NCI-H2081 (cell line): ENCODE measurements around the gene LRMDA.

Experiments
- DNase-seq, 2 experiments: peaks; one replicate each; lab custom pipeline; 2025; lab: John Stamatoyannopoulos, UW

LRMDA gene

DNA sequence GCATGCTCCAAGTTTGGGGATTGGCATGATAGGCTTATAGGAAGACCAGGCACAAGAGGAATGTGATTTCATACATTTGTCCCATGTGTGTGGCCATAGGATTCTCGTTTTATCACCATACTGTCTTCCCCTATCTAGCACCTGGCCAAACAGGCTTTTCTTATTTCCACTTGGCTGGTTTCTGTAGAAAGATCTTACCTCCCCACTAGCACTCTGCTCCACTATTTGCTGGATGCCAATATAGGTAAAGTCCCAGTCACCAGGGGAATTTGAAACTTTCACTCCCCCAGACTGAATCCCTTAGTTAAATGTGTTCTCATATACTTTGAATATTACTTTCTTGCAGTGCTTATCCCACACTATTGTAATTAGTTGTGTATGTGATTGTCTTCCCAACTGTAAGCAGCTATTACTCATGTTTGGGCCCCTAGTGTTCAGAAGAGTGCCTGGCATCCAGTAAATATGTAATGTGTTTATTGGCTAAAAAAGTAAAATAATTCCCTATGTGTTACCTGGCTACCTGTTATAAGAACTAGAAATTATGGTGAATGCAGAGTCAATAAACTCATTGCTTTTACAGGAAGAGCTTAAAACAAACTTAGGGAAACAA is 109.0 kb downstream of the LRMDA start:
- DNase-seq = no peak

- no peak for DNase-seq
These were observed 109.6 kb downstream of the LRMDA start for GRCh38 chr10:75540981-75541380.

DNA sequence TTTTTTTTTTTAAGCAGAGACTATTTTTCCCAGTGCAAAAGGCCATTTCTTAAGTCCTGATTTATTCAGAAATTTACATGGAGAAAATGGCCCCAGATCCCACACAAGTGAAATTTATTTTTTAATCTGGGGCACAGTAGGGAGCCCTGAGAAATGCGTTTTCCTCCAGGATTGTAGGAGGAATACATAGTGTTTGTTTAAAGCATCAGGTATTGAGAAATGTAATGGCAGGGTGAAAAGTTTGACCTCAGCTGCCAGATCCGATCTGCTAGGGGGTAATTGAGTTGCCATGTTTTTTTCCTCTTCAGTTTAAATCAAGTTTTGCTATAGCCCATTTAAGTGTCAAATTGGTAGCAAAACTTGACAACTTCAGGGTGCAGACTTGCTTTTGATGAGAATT is 110.0 kb downstream of the LRMDA start:
- DNase-seq = no peak

DNA sequence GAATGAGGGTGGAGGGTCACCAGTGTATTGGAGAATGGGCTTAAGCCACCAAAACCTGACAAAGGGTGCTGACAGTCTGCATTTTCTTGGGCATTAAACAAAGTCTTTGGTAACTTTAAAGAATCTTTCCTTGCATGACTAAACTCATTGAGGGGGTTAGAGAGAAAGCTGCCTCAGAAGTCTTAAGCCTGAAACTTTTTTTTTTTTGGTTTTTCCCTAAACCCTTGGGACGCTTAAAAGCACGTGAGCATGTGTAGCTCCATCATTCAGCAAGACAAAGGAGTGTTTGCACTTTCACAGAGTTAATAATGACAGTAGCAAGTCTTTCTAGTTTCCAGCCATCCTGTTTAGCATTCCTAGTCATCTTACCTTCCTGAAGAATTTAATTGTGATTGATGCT is 110.7 kb downstream of the LRMDA start:
- DNase-seq = no peak

DNA sequence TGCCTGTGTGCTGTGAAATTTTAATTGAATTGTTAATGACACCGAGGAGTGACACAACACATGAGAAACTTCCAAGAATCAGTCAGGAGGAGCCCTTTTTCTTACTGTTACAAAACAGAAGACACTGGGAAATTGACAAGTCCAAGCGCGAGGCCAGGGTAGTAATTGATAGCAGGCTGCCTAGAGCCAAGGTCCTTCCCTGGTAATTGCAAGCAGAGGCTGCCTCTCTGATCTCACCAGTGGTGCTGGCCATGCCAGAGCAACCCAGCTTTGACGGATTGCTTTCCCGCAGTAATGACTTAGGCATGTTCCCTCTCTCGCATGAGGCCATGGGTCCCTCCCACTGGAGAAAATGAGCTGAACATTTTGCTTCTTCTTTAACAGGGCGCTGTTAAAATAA is 111.5 kb downstream of the LRMDA start:
- DNase-seq = no peak

DNA sequence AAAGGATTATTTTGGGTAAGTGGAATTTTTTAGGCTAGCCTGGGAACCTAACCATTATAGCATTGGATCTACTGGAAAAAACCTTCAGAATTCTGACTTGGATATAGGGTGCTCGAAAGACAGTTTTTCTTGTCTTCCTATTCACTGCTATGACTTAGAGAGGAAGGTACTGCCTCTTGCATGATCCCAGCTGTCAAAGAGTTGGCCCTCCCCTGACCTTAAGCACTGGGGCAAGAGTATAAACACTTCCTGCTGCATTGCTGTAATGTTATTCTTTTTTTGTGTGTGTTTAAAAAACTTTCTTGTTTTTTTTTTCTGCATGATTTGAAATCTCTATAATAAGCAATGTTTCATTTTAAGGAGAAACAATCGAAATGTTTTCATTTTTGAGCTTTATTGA is 113.0 kb downstream of the LRMDA start:
- no peak for DNase-seq

GRCh38 chr10:75544993-75545706 is 113.7 kb downstream of the LRMDA start:
- no peak for DNase-seq

DNA sequence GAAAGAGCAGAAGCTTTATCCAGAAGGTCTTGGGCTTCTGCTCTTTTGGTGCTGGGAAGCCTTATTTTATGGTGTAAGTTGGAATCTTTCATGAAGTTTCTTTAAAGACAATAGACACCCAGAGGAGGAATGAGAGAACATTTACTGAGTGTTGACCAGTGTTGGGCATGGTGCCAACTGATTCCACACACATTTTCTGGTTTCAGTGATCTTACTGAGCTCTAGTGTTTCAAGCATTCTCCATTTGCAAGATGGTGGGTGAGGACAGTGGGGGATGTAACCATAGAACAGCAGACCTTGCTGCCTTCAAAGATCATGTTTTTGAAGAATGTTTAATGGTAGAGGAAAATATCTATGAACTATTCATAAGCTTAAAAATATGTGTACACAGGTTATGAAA is 114.6 kb downstream of the LRMDA start:
- DNase-seq = no peak

DNA sequence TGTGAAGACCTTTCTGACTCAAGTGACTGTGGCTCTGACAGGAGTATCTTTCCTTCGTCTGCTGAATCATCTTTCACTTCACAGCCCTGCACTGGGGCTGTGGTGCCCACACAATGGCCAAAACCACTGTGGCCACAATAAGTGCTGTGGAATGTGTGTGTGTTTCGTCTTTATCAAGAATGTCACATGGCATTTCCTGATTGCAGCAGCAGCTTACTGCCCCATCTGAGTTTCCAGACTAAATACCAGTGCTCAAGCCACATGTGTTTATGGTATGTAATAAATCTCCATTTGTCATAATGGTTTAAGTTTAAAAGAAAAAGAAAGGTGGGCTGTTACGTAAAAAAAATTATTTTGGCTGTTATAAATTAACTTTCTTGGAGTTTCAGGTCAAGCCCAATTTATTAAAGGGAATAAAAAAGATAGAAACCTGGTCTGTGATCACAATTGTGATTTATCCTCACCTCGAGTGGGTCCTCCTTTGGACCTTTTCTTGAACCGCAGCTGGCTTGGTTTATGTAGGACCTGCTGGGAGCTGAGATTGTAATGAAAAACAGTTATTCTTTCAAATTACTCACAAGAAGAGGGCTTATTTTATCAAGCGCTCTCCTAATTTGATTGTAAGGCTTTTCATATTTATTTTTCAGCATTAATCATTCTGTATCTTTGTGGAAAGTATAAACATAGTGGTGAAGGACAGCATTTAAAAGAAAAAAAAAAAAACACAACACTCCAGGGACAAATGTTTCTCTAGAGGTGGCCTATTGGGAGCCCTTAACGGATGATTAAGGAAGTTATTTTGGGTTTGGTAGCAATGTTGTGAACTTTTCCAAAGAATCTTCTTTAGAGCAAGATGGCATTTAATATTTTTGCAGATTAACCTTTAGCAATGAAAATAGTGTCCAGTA is 116.2 kb downstream of the LRMDA start:
- DNase-seq = no peak

DNA sequence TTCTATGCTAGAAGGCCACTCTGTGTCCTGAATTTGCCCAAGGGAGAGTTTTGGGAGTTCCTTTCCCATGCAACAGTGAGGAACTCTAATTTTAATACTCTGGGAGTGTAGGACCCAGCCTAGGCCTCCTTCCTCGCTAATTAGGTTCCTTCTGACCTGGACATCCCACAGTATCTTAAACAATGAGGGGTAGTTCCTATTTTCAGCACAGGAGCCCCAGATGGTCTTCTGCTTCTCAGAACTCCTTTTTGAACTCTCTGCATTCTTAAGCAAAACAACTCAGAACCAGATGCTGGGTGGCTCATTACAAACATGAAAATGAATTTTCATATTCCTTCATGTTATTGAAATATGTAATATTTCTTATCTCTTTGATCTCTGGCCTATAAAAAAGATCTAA is 116.9 kb downstream of the LRMDA start:
- DNase-seq = no peak

DNA sequence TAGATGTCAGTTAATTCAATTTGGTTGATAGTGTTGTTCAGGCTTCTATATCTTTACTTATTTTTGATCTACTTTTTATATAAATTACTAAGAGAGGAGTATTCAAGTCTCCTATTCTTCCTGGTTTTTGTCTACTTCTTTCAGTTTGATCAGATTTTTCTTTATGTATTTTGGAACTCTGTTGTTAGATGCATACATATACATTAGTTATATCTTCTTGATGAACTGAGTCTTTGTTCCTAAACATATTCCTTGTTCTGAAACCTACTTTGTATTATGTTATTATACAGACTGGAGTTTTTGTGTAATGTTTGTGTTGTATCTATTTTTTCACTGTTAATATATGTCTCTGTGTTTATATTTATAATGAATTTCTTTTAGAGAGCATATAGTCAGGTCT is 118.8 kb downstream of the LRMDA start:
- no peak for DNase-seq

GRCh38 chr10:75552171-75552570 is 120.7 kb downstream of the LRMDA start:
- no peak for DNase-seq

DNA sequence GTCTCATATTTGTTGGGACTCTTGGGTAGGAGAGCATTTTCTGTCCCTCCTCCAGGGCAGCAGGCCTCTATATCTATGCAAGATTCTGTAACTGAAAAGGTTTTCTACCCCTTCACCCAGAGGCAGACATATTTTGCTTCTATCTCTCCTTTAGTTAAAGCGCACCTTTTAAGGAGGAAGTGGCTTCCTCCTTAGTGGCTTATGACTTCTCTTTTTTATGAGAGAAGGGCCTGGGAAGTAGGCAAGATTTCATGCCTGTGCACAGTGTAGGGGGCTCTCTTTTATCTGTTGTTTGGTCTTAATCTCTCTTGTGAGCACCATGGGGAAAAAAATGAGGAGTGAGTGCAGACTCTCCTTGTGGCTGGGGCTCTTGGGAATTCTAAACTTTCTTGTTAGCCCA is 122.1 kb downstream of the LRMDA start:
- DNase-seq = no peak

DNA sequence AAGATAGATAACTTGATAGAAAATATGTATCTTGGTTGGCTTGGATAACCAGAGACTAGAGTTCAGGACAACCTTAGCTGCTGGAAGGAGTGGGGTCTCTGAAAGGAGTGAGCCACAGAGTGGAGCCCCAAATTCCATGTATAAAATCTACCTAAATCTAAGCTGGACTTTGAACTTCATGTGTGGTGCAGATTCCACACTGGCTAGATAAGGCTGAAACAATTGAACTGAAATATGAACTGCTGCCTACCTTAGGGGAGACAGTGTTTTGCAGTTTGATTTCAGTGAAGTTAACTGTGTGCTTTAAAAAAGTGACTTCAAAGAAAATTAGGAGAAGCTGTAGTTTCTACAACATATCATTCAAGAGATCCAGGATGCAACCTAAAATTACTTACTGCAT is 123.9 kb downstream of the LRMDA start:
- no peak for DNase-seq

- no peak for DNase-seq
These were observed 124.9 kb downstream of the LRMDA start for GRCh38 chr10:75556320-75556719.

- DNase-seq = no peak
These were observed 134.1 kb downstream of the LRMDA start for GRCh38 chr10:75565286-75566251.

DNA sequence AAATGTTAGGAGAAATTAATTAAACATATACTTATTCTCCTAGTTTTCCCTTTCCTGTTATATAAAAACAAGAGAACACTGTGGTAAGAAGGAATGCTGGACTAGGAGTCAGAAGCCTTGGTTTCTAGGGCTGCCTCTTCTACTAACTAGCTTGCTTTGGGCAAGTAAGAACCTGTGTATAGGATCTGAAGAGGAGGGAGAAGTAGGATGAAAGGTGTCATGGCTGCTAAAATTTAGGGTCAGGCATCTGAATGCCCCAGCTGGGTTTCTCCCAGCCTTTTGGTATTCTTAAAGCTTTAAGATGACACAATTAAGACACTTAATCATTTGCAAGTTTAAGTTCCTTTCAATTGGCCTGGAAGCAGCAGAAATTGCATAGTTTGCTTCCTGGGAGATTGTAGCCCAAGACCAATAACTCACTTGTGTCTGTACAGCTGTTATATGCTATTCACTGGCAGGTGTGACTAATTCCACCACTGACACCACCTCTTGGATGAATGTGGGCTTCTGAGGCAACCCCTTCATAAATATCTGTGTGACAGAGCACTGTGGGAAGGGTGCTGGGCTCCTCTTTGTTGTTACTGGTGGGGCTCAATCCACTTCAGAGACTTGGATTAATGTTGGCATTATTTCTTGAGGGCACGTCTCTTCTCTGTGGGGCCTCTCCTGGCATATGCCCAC is 137.2 kb downstream of the LRMDA start:
- DNase-seq = no peak

DNA sequence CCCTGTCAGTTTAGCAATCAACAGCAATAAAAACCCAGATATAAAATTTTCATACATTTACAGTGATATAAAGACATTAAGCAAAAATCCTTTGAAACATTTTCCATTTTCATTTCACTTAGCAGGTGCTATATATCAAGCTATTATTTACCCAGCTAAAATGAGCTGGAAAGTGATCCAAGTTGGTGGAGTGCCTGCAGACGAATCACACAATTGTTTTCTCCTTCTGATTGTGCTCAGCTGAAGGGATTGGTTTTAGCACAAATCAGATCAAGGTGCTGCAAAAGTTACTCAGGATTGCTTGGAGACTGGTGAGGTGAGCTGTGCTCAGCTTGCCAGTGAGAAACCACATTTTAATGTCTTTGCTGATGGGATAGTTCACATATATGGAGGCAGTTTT is 138.1 kb downstream of the LRMDA start:
- DNase-seq = no peak

- no peak for DNase-seq
These were observed 141.1 kb downstream of the LRMDA start for GRCh38 chr10:75572478-75572877.

DNA sequence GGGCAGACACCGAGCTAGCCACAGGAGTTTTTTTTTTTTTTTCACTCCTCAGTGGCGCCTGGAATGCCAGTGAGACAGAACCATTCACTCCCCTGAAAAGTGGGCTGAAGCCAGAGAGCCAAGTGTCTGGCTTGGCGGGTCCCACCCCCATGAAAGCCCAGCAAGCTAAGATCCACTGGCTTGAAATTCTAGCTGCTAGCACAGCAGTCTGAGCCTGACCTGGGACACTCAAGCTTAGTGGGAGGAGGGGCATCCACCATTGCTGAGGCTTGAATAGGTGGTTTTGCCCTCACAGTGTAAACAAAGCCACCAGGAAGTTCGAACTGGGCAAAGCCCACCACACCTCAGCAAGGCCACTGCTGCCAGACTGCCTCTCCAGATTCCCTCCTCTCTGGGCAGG is 144.5 kb downstream of the LRMDA start:
- DNase-seq = no peak

DNA sequence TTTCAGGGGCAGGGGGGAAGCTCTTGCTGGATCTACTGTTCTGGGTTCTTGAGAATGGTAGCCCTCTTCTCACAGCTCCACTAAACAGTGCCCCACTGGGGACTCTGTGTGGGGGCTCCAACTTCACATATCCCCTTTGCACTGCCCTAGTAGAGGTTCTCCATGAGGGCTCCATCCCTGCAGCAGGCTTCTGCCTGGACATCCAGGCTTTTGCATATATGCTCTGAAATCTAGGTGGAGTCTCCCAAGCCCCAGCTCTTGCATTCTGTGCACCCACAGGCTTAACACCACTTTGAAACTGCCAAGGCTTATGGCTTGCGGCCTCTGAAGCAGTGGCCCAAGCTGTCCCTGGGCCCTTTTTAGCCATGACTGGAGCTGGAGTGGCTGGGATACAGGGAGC is 150.7 kb downstream of the LRMDA start:
- no peak for DNase-seq
